HG03196 (cell line): ENCODE results near the gene TADA2A.
"Not testable (repeated sequence)": the region's sequence is repeated elsewhere in the genome, so short reads cannot be mapped to it uniquely, and the experiment has no call there.

Source experiments
- ATAC-seq: cut with Tn5 transposase; IDR thresholded peaks from one replicate; pipeline ENCODE4 v1.9.1; 2021; ENCODE audit not compliant: unreplicated experiment

The TADA2A gene

GRCh38 chr17:37490638-37491614 lies 84.2 kb downstream of the TADA2A start:
- no peak for ATAC-seq

- no peak for ATAC-seq
Measured at GRCh38 chr17:37492167-37492566, 85.5 kb downstream of the TADA2A start.

GRCh38 chr17:37493249-37494027 lies 86.8 kb downstream of the TADA2A start:
- ATAC-seq: no peak

- ATAC-seq: no peak
Measured at GRCh38 chr17:37494401-37494831, 87.7 kb downstream of the TADA2A start.

- ATAC-seq: no peak
Measured at GRCh38 chr17:37494971-37495370, 88.3 kb downstream of the TADA2A start.

- no peak for ATAC-seq
Measured at GRCh38 chr17:37500378-37500777, 93.7 kb downstream of the TADA2A start.

- ATAC-seq: no peak
Measured at GRCh38 chr17:37502009-37502936, 95.6 kb downstream of the TADA2A start.

GRCh38 chr17:37503148-37503547 lies 96.5 kb downstream of the TADA2A start:
- ATAC-seq: no peak

GRCh38 chr17:37505333-37505732 lies 98.6 kb downstream of the TADA2A start:
- no peak for ATAC-seq

- ATAC-seq: no peak
Measured at GRCh38 chr17:37506678-37507077, 100.0 kb downstream of the TADA2A start.

- no peak for ATAC-seq
Measured at GRCh38 chr17:37507111-37507510, 100.4 kb downstream of the TADA2A start.

GRCh38 chr17:37510056-37510455 lies 103.4 kb downstream of the TADA2A start:
- no peak for ATAC-seq

- not testable (repeated sequence) for ATAC-seq
Measured at GRCh38 chr17:37511642-37512041, 105.0 kb downstream of the TADA2A start.

- no peak for ATAC-seq
Measured at GRCh38 chr17:37512442-37513068, 105.9 kb downstream of the TADA2A start.

- no peak for ATAC-seq
Measured at GRCh38 chr17:37513711-37514110, 107.0 kb downstream of the TADA2A start.

GRCh38 chr17:37516127-37516571 lies 109.5 kb downstream of the TADA2A start:
- no peak for ATAC-seq

- no peak for ATAC-seq
Measured at GRCh38 chr17:37517881-37518280, 111.2 kb downstream of the TADA2A start.

- no peak for ATAC-seq
Measured at GRCh38 chr17:37518826-37519225, 112.1 kb downstream of the TADA2A start.

- ATAC-seq: no peak
Measured at GRCh38 chr17:37519251-37519985, 112.7 kb downstream of the TADA2A start.
